Ecto neural progenitor cell (in vitro differentiated cells): ENCODE measurements around the gene TCEAL2.
"Not testable (repeated sequence)": the region's sequence is repeated elsewhere in the genome, so short reads cannot be mapped to it uniquely, and the experiment has no call there.

Source experiments
- DNase-seq: peaks from one replicate; pipeline ENCODE4 v3.0.0-alpha.2; 2018; ENCODE audit warnings: low spot score

Gene TCEAL2

DNA sequence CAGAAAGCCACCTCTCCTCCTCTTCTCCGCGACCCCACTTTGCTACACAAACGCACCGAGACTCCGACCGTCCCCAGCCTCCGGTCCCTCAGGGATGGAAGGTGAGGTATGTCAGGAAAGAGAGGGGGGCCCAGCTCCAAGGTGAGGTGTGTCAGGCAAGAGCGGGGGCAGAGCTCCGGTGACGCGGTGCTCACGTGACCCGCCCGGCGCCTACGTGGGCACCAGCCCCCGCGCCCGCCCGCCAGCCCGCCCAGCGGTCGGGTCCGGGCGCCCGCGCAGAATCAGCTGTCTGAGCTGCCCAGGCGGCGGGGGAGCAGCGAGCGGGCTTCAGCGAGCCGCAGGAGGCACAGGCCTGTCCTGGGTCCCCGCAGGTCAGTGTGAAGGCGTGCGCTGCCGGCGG lies at the start of gene TCEAL2:
Gene TCEAL2 (plus strand): TSS at position 244 of the 400 bp plus-strand sequence. CDS start 1,152 bp downstream, outside the sequence.
- DNase-seq = peak; percentile 51

DNA sequence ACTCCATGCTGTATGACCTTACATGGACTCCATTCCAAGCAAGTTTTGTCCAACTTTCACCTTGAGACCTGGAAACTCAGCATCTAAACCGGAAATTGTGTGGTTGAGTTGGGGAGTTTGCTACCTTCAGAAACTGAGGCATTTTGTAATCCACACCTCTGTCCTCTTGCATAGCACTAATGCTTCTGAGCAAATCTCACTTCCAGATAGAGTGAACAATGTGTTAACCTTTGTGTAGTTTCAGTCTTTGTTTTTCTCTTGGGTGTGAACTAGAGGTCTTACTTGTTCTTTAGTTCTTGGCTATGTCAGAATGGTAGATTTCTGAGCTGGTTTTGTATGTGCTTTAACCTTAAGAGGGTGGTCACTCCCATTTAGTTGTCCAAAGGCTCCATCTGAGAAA lies 48.1 kb upstream of the TCEAL2 start:
- DNase-seq = no peak

DNA sequence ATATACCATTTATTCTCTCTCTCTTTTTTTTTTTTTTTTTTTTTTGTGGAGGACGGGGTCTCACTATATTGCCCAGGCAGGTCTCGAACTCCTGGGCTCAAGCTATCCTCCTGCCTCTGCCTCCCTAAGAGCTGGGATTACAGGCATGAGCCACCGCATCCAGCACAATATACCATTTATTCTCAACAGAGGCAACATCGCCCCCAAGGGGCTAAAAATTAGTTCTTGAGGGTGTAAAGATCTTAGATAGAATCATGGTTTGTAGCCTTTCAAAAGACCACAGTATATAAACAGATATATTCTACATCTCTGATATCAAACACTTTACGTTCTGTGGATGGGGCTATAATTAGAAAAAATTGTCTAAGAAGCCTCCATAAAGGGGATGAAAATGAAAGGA lies 39.8 kb upstream of the TCEAL2 start:
- no peak for DNase-seq

DNA sequence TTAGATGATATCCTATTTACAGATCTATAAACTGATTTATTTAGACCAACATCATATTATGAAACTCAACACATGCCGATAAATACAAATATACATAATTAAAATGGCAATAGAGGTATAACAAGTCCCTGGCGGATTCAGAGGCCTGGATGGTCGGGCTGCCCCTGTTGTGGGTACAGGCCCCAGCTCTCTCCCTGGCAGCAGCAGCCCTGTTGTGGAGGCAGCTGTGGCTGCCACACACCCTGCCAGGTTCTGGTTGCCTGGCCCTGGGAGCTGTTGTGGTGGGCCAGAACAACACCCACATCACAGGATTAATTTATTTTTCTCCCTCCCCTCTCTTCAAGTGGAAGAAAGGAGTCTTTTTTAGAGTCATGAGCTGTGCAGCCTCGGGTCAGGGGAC lies 12.1 kb upstream of the TCEAL2 start:
- DNase-seq = no peak

DNA sequence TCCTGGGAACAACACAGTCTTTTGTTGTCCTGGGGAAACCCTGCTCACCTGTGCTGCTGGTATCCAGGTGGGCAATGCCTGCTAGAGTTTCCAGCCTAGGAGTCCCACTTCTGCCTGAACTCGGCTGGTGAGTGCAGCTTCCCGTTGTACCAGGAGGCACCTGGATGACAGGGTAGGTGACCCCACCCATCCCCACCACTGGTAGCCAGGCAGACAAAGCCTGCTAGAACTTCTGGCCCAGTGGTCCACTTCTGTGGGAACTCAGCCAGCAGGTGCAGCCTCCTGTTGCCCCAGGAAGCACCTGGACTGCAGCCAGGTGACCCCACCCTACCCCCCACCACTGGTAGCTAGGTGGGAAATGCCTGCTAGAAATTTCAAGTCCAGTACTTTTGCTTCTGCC lies 9.7 kb upstream of the TCEAL2 start:
- no peak for DNase-seq

DNA sequence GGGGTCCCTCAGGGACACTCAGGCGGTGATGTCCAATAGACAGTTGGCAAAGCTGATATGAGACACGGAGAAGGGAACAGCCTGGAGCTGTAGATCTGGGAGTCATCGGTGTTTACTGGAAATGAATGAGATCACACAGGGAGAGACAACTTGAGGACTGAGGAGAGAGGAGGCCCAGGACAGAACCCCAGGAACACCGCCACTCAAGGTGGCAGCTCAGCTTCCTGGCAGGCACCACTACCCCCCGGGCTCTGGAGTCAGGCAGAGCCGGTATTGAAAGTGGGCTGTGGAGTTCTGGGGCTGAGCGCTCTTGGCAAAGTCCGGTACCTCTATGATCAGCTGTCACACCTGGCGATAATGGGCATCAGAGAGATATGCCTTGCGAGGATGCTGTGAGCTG lies 465 bp upstream of the TCEAL2 start:
- not testable (repeated sequence) for DNase-seq

DNA sequence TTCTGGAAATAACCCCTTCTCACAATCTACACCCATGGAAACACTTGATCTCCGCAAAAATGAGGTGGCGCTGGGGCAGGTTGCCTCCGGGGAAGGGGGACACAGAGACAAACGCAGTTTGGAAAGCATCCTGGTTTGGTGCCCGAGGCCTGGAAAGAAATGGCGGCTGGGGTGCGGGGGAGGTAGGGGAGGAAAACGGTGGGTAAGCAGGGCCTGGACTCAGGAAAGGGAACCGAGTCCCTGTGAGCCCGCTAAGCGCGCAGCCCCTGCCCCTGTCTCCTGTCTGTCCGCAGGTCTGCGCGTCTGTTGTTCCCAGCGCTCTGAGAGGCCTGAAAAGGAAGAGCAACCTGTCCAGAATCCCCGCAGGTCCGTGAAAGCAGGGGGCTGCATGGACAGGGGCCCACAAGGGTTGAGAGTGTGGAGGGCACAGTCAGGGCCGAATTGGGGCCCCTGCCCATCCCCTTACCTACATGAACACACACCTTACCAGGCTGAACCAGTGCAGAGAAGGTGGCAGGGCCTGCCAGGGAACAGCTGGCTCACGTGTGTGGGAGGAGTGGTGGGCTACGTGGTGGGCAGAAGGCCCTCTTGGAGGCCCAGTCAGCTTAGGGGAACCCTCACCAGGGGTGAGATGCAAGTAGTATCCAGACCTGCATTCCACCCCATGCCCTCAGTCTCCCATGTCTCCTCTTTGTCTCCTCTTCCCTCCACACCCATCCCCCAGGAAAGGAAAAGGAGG lies 770 bp downstream of the TCEAL2 start:
- peak; percentile 39 for DNase-seq

DNA sequence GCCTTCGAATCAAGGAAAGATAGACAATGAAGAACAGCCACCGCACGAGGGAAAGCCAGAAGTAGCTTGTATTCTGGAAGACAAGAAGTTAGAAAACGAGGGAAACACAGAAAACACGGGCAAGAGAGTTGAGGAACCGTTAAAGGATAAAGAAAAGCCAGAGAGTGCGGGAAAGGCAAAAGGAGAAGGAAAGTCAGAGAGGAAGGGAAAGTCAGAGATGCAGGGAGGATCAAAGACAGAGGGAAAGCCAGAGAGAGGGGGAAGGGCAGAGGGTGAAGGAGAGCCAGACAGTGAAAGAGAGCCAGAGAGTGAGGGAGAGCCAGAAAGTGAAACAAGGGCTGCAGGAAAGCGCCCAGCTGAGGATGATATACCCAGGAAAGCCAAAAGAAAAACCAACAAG lies 1.4 kb downstream of the TCEAL2 start:
- no peak for DNase-seq

DNA sequence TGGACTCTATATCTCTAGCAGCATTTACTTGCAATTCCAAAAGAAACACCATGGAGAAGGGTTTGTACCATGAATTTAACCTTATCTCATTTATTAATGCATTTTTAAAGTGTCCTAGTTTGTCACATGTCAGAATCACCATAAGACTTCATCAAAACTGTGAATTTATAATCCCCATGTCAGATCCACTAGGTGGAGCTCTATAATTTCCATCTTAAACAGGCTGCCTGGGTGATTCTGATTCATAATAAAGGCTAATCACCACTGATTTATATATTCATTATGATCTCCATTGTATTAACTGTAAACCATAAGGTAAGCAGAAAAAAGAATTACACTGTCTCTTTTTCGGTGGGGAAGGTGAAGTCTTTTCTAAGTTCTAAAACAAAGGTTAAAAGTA lies 4.0 kb downstream of the TCEAL2 start:
- DNase-seq = no peak

DNA sequence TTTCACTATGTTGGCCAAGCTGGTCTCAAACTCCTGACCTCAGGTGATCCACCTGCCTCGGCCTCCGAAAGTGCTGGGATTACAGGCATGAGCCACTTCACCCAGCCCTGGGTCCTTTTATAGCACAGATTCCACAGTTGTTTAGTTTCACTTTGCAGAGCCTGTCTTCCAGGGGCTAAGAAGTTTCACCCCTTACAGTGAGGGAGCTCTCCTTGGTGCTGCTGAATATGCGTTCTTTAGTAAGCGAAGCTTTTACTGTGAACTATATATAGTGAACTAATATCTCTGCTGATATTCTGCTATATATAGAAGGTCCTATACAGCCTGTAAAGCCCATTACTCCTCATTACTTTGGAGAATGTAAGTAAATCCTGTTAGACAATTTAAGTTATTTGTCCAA lies 12.6 kb downstream of the TCEAL2 start:
- DNase-seq = no peak

DNA sequence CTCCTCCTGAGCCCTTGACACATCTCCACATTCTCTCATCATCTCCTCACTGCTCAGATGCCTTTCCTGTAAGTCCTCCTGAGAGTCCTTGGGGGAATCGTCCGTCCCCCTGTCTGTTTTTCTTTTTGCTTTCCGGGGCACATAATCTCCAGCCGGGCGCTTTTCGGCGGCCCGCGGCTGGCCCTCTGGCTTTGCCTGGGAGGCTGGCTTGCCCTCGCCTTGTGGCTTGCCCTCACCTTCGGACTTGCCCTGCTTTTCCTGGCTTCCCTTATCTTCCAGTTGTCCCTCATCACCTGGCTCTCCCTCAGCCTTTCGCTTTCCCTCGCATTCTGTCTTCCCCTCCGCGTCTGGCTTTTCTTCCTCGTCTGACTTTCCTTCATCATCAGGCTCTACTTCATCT lies 15.4 kb downstream of the TCEAL2 start:
- not testable (repeated sequence) for DNase-seq

DNA sequence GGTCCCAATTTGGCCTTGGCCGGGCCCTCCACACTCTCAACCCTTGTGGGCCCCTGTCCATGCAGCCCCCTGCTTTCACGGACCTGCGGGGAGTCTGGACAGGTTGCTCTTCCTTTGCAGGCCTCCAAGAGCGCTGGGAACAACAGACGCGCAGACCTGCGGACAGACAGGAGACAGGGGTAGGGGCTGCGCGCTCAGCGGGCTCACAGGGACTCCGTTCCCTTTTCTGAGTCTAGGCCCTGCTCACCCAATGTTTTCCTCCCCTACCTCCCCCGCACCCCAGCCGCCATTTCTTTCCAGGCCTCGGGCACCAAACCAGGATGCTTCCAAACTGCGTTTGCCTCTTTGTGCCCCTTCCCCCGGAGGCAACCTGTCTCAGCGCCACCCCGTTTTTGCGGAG lies 16.2 kb downstream of the TCEAL2 start:
- DNase-seq = not testable (repeated sequence)

DNA sequence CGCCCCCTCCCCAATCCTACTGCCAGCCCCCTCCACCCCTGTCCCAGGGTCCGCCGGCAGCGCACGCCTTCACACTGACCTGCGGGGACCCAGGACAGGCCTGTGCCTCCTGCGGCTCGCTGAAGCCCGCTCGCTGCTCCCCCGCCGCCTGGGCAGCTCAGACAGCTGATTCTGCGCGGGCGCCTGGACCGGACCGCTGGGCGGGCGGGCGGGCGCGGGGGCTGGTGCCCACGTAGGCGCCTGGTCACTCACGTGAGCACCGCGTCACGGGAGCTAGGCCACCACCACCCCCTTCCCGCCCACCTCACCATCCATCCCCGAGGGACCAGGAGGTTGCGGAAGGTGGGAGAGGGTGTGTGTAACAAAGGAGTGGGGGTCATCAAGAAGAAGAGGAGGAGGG lies 16.8 kb downstream of the TCEAL2 start, which contains the start of gene TCEAL6:
Gene TCEAL6 (minus strand): TSS at position 208 of the 400 bp plus-strand sequence.
- not testable (repeated sequence) for DNase-seq

DNA sequence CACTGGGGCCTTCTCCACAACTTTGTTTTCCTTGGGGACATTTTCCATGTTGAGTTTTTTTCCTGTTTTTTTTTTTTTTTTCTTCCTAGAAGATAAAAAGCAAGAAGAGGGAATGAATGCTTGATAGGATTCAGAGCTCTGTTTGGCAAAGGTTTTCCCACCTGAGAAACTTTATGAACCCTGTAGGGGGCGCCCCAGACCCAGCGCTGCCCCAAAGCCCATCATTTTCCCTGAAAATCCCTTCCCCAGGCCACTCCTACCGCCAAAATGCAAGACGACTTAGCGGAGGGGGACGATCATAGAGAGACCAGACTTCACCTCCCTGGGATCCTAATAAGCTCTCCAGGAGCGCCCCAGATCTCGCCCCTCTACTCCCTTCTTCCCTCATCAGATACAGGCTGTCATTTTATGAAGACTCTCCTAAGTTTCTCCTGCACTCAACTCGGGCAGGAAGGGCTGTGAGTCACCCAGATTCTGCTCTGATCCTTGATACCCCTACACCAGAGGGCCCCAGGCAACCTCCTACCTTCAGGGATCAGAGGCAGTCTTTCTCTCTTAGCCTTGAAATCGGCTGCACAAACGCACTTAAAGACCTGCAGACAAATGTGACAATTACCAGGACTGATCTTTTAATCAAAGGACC lies 28.9 kb downstream of the TCEAL2 start:
- DNase-seq = peak; percentile 61

DNA sequence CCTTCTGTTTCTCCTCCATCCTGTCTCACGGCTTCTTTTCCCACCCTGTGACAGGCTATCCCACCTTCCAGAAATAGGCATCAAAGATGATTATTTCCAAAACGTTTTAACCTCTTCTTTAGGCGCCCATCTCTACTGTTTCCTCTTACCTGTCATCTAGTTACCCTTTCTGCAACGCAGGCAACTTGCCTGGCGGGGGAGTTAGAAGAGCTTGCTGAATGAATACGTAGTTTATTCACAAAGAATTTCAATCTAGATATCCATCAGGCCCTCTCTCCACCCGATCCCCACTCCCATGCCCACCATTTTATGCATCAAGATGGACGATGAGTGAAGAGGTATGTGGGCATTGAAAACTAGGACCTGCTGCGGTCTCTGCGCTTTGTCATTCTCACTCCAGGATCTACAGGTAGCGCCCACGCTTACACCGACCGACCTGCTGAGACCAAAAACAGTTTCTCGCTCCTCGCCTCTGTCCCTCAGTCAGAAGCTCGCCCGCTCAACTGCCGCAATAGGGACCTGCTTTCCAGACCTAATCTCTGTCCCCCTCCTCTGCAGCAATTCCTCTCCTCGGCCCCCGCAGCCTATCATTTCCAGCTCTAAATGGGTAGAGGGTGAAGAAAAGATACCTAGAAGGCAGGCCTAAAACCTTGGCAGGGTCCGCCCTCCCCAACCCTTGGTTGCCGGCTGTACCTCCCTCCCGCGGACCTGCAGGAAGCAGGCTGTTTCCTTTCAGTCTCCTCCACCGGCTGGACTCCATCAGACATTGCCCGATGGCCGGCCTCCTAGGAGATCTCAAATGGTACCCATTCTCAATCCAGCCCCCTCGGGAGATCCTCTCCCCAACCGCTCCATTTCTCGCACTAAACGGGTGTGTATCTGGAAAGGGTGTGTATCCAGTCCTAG lies 29.7 kb downstream of the TCEAL2 start:
- peak; percentile 37 for DNase-seq

DNA sequence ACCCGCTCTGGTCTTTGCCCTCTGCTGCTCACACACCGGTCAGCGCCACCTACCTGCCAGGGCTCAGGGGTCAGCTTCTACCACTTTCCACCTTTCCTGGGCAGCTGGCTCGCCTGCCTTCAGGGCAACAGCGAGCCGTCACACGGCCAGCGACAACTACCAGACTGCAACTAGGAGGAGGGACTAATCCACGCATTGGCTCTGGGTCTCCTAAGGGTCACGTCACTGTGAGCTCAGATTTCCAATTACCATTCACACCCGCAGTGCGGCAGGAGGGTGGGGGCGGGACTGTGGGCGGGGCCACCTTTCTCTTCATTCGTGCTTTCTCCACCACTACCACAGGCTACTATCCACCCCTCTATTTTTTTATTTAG lies 30.3 kb downstream of the TCEAL2 start, which contains the start of gene BEX5:
Gene BEX5 (minus strand): TSS at position 172 of the 374 bp plus-strand sequence. CDS start 1,712 bp downstream, outside the sequence.
- DNase-seq = peak; percentile 73
